K562 (cell line): Measurements from ENCODE around the gene FSTL4. TPM values are rescaled to one million over a fixed set of nuclear protein-coding genes. Genes with fewer than 3 reads are reported as not detected.

Experiments used
- ATAC-seq: fragments of 200-7000 bp; cut with Tn5 transposase; 3 replicates; pipeline ENCODE4 v1.9.1; 2020; ENCODE audit warnings: moderate library complexity
- BruUV-seq: library from RNA; stranded (reverse); fragments of 400-500 nt; replicated peaks from 2 replicates; lab custom pipeline; 2021; lab: Mats Ljungman, UMichigan
- CTCF ChIA-PET: fragments of 300-600 bp; formaldehyde crosslinking; extraction: SDS; loops from one replicate; lab custom pipeline; 2021; ENCODE audit warnings: low intra/inter-chr PET ratio; lab: Yijun Ruan, JAX
- POLR2A ChIA-PET: fragments of 300-600, 350-650 bp; sonication (Branson Sonifier 250); formaldehyde crosslinking; extraction: SDS; loops from one replicate; lab custom pipeline; 2021; ENCODE audit warnings: antibody characterized with exemption, inconsistent platforms; lab: Yijun Ruan, JAX
- DNase-seq, 4 experiments: peaks; one replicate each; pipeline versions ENCODE4 v3.0.0 to v3.0.0-alpha.2; 2011 to 2018; ENCODE audit warnings: low spot score in 3 of 4, mixed read lengths in 3 of 4; ENCODE audit errors: extremely low read depth in 1 of 4
- FAIRE-seq: peaks from 2 replicates; lab custom pipeline; 2011; peaks lifted over from hg19 to GRCh38; lab: Jason Lieb, UNC
- H2AFZ ChIP-seq: 2 replicates; pipeline ENCODE4 v1.6.0; 2011; ENCODE audit warnings: low read depth, low read length, control low read depth, inconsistent platforms
- H3K27ac ChIP-seq: fragments of 200-600 bp; 3 replicates; pipeline ENCODE4 v1.8.0; 2011; ENCODE audit warnings: low read depth, mild to moderate bottlenecking, control low read depth, inconsistent platforms, low read length, moderate library complexity, mixed read lengths; ENCODE audit errors: extremely low read depth
- H3K27me3 ChIP-seq, 2 experiments: fragments of 300-600 bp in 1 of 2; 2 replicates in 1 of 2; 3 replicates in 1 of 2; pipeline versions ENCODE4 v1.6.0 to v1.8.0; 2011; ENCODE audit warnings: inconsistent platforms in 2 of 2, low read length in 2 of 2, mild to moderate bottlenecking in 1 of 2, mixed read lengths in 1 of 2, moderate library complexity in 1 of 2; ENCODE audit not compliant: control insufficient read depth in 2 of 2, insufficient read depth in 2 of 2
- H3K36me3 ChIP-seq: fragments of 300-600 bp; 3 replicates; pipeline ENCODE4 v1.8.0; 2011; ENCODE audit warnings: mild to moderate bottlenecking, low read length, inconsistent platforms; ENCODE audit not compliant: control insufficient read depth, insufficient read depth
- H3K4me1 ChIP-seq, 2 experiments: fragments of 200-600 bp in 1 of 2; replicated peaks in 1 of 2; 2 replicates in 1 of 2; 3 replicates in 1 of 2; pipeline versions ENCODE4 v1.5.1 to v1.8.0; 2011; ENCODE audit warnings: inconsistent platforms in 2 of 2, low read length in 2 of 2, mild to moderate bottlenecking in 1 of 2, mixed read lengths in 1 of 2, moderate library complexity in 1 of 2; ENCODE audit not compliant: control insufficient read depth in 2 of 2, insufficient read depth in 2 of 2
- H3K4me2 ChIP-seq: 2 replicates; pipeline ENCODE4 v1.6.1; 2011; ENCODE audit warnings: low read length, control low read depth, inconsistent platforms, mixed read lengths; ENCODE audit not compliant: insufficient read depth
- H3K4me3 ChIP-seq: fragments of 200-600 bp; sonication (generic), shearing (Covaris generic); 2 replicates; pipeline ENCODE4 v1.5.1; 2016; ENCODE audit warnings: control low read depth, inconsistent platforms
- H3K79me2 ChIP-seq: fragments of 200-600 bp; 3 replicates; pipeline ENCODE4 v1.8.0; 2011; ENCODE audit warnings: low read length, inconsistent platforms; ENCODE audit not compliant: control insufficient read depth, insufficient read depth
- H3K9ac ChIP-seq, 2 experiments: 2 replicates each; pipeline versions ENCODE4 v1.6.0 to v1.6.1; 2011; ENCODE audit warnings: low read depth in 2 of 2, low read length in 2 of 2, control low read depth in 1 of 2, inconsistent platforms in 1 of 2, mild to moderate bottlenecking in 1 of 2, mixed read lengths in 1 of 2; ENCODE audit not compliant: insufficient read depth in 1 of 2
- H3K9me1 ChIP-seq: one replicate; pipeline ENCODE4 v1.6.0; 2011; ENCODE audit warnings: inconsistent platforms, mild to moderate bottlenecking, low read length, moderate library complexity; ENCODE audit not compliant: control insufficient read depth, insufficient read depth
- H3K9me3 ChIP-seq: replicated peaks from 2 replicates; pipeline ENCODE4 v1.5.1; 2011; ENCODE audit warnings: low read depth, low read length, inconsistent platforms; ENCODE audit not compliant: control insufficient read depth, insufficient read depth
- H4K20me1 ChIP-seq: replicated peaks from 2 replicates; pipeline ENCODE4 v1.6.1; 2011; ENCODE audit warnings: low read length, inconsistent platforms, mixed read lengths; ENCODE audit not compliant: control insufficient read depth, insufficient read depth
- ARNT ChIP-seq, 2 experiments: fragments of 450-650 bp; IDR thresholded peaks; 2 replicates each; pipeline ENCODE4 v1.6.1; 2016; ENCODE audit warnings: mild to moderate bottlenecking in 1 of 2
- MBD2 ChIP-seq: sonication (generic); IDR thresholded peaks from 2 replicates; pipeline ENCODE4 v1.6.1; 2016; ENCODE audit warnings: low read depth, borderline replicate concordance
- SAFB ChIP-seq: fragments of 200-400 bp; formaldehyde crosslinking; IDR thresholded peaks from 2 replicates; pipeline ENCODE4 v1.6.1; 2017; ENCODE audit warnings: low read depth, low read length, borderline replicate concordance
- WGBS: fragments of 100-300 bp; shearing (Covaris generic); methylation state at CpG from one replicate; pipeline ENCODE4 v1.1.6; 2016; ENCODE audit warnings: low coverage, mixed read lengths; ENCODE audit not compliant: insufficient coverage; ENCODE audit errors: missing lambda C conversion rate; 5-methylcytosine and 5-hydroxymethylcytosine counted together
- in situ Hi-C: fragments of 300-500 bp; cut with MboI; formaldehyde crosslinking; loops from 4 replicates; pipeline ENCODE4 v1.15.0; 2018; ENCODE audit warnings: inconsistent platforms, mixed read lengths
- intact Hi-C: fragments of 100-400 bp; cut with micrococcal nuclease; formaldehyde crosslinking; loops from 2 replicates; pipeline ENCODE4 v1.14.2; 2022
- polyA plus RNA-seq, 8 experiments: library from polyadenylated mRNA; depleted of rRNA in 4 of 8; stranded (reverse) in 5 of 8; unstranded in 3 of 8; fragments of >200 nt; fragmentation: Nextera tagmentation in 2 of 8; fragmentation: Illumina TruSeq in 1 of 8; extraction: Ambion mirVana in 2 of 8; extraction: Trizol in 1 of 8; gene quantifications; 2 replicates each; pipeline versions ENCODE4 v1.2.1 to v1.2.3, GENCODE V29; 2011 to 2014; ENCODE audit warnings: inconsistent platforms in 1 of 8, missing spikeins in 1 of 8
- total RNA-seq, 7 experiments: library from RNA; depleted of rRNA in 6 of 7; stranded (reverse); fragments of >200 nt in 6 of 7; fragmentation: Illumina TruSeq in 2 of 7; extraction: Trizol in 2 of 7; gene quantifications; 2 replicates each; pipeline versions ENCODE4 v1.2.1 to v1.2.3, GENCODE V29; 2011 to 2021; ENCODE audit warnings: low replicate concordance in 1 of 7
- TF ChIP-seq, protein P1 (sequence below): sonication (generic); formaldehyde crosslinking; IDR thresholded peaks from 2 replicates; pipeline ENCODE4 v1.8.1; 2023; ENCODE audit warnings: mild to moderate bottlenecking, missing genetic modification reagents
- TF ChIP-seq, protein P2 (sequence below): fragments of 250-450 bp; sonication (Bioruptor Pico); IDR thresholded peaks from 2 replicates; pipeline ENCODE4 v1.5.0; 2020; ENCODE audit warnings: mild to moderate bottlenecking, borderline replicate concordance

The FSTL4 gene
- total and polyA plus RNA-seq, 9 of the 15 experiments (the other 6 are each of a cell fraction or from before 2014, with no cell fraction given), result 0.08 to 0.18 (median 0.10) TPM; not detected in 5

DNA sequence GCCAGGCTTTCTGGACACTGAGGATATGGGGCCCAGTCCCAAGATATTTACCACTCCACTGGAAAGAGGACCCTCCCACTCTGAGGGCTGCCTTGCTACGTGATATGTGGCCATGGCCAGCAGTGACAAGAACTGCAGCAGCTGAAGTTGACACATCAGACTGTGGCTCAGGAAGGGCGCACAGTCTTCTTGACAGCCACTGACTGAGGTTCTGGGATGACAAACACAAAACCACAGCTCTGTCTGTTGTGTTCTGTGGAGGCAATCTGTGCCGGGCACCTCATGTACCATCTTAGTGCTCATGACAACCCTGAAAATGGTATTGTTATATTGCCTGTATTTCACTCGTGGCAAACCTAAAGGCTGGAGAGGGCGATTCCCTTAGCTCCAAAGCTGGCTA is 16.9 kb downstream of the FSTL4 start:
- intact Hi-C loops (no loop called here), in situ Hi-C loops (no loop called here)
- peaks cover 0 to 24% of the 10 kb centered on the region in 2 experiments; a peak in 2 of 5 replicates for H3K27me3 ChIP-seq
- no peak overlapping the region for H3K27ac ChIP-seq
- H3K79me2 ChIP-seq, result no peaks in the 10 kb centered on the region
- H3K9me1 ChIP-seq, result no peaks in the 10 kb centered on the region
- 2% methylated on average over 5 of the region's 5 CpGs for WGBS
- no peak overlapping the region for H3K4me2 ChIP-seq
- H3K4me1 ChIP-seq, result no peaks in the 10 kb centered on the region
- H3K9me3 ChIP-seq, result no peaks in the 10 kb centered on the region
- H3K36me3 ChIP-seq, result no peaks in the 10 kb centered on the region
- TF ChIP-seq, protein P1, sequence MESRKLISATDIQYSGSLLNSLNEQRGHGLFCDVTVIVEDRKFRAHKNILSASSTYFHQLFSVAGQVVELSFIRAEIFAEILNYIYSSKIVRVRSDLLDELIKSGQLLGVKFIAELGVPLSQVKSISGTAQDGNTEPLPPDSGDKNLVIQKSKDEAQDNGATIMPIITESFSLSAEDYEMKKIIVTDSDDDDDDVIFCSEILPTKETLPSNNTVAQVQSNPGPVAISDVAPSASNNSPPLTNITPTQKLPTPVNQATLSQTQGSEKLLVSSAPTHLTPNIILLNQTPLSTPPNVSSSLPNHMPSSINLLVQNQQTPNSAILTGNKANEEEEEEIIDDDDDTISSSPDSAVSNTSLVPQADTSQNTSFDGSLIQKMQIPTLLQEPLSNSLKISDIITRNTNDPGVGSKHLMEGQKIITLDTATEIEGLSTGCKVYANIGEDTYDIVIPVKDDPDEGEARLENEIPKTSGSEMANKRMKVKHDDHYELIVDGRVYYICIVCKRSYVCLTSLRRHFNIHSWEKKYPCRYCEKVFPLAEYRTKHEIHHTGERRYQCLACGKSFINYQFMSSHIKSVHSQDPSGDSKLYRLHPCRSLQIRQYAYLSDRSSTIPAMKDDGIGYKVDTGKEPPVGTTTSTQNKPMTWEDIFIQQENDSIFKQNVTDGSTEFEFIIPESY (CRISPR knock-in tag), result no peak
- TF ChIP-seq, protein P2, sequence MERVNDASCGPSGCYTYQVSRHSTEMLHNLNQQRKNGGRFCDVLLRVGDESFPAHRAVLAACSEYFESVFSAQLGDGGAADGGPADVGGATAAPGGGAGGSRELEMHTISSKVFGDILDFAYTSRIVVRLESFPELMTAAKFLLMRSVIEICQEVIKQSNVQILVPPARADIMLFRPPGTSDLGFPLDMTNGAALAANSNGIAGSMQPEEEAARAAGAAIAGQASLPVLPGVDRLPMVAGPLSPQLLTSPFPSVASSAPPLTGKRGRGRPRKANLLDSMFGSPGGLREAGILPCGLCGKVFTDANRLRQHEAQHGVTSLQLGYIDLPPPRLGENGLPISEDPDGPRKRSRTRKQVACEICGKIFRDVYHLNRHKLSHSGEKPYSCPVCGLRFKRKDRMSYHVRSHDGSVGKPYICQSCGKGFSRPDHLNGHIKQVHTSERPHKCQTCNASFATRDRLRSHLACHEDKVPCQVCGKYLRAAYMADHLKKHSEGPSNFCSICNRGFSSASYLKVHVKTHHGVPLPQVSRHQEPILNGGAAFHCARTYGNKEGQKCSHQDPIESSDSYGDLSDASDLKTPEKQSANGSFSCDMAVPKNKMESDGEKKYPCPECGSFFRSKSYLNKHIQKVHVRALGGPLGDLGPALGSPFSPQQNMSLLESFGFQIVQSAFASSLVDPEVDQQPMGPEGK (CRISPR knock-in tag), result no peak
- TF ChIP-seq ARNT (IDR thresholded peaks at IDR 0.05) (no peak), SAFB (no peak), MBD2 (no peak)
- H2AFZ ChIP-seq, result no peak overlapping the region
- no peak for FAIRE-seq
- ChIA-PET POLR2A (no interaction called here), CTCF (interaction anchor here (0.6 kb wide), 1 partner anchor 385 kb away, joined by 4 read pairs; no protein-coding TSS in a partner anchor)
- H4K20me1 ChIP-seq, result no peaks in the 10 kb centered on the region
- no peak for DNase-seq
- H3K9ac ChIP-seq, result no peak overlapping the region
- no peak for ATAC-seq
- BruUV-seq, result no TSS peak
- H3K4me3 ChIP-seq, result no peak overlapping the region
